Muscle of arm (tissue), 12 donors: Measurements from ENCODE around the gene KPNA5. TPM values are rescaled to one million over a fixed set of nuclear protein-coding genes. Genes with fewer than 3 reads are reported as not detected.

Experiments
- DNase-seq: peaks from one replicate; pipeline ENCODE4 v3.0.0-alpha.2; 2013
- polyA plus RNA-seq, 12 donors: library from polyadenylated mRNA; unstranded; fragments of 120-200 nt; gene quantifications; one replicate each; pipeline ENCODE4 v1.2.1, GENCODE V29; 2013; ENCODE audit not compliant: insufficient read length in 12 of 12

Gene KPNA5
- polyA plus RNA-seq, 12 donors, result 8.3 to 16.0 (median 12.7) TPM; not detected in 1

DNA sequence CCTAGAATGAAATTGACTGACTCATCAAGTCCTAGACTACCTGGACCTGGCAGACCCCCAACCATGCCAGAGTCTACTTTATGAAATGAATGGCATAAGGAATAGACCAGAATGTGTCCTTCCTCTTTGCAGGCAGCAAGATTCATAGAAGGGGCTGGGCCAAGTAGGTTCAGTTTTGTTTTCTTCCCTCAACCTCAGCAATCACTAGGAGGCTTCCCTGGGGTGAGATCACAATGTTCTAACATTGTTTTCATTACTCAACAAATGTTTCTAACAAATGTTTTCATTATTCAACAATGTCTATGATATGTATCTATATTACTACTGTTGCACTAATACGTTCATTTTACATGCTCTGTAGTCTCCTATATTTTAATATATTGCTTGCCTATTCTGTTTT is 92.9 kb downstream of the KPNA5 start:
- no peak for DNase-seq

GRCh38 chr6:116779573-116780164 is 98.7 kb downstream of the KPNA5 start:
- peak; percentile 43 for DNase-seq

- no peak for DNase-seq
These were observed 102.8 kb downstream of the KPNA5 start for GRCh38 chr6:116783852-116784251.

Other genes with a start within 250 kb of the KPNA5 start
- gene CALHM6, start 219.8 kb upstream of the KPNA5 start, polyA plus RNA-seq, result 1 to 10 TPM in 10 of 12 donors, not detected in 2; 1.7 to 9.7 (median 2.9) TPM
- 1 to 10 TPM in 11 of 12 donors, not detected in 1; 1.8 to 3.8 (median 3.2) TPM for gene CALHM5, start 169.6 kb upstream of the KPNA5 start, polyA plus RNA-seq
- under 1 TPM in 5 of 12 donors, not detected in 7; 0.11 to 0.28 (median 0.17) TPM for gene TRAPPC3L, start 135.5 kb upstream of the KPNA5 start, polyA plus RNA-seq
- gene CALHM4, start 127.5 kb upstream of the KPNA5 start, polyA plus RNA-seq, result under 1 TPM in 1 of 12 donors, not detected in 11; 0.38 TPM
- 10 to 100 TPM in 11 of 12 donors, not detected in 1; 51.1 to 93.7 (median 67.4) TPM for gene RWDD1, start 109.7 kb upstream of the KPNA5 start, polyA plus RNA-seq
- 1 to 10 TPM in 1 of 12 donors, under 1 TPM in 9, not detected in 2; 0.39 to 1.4 (median 0.61) TPM for gene RSPH4A, start 64.7 kb upstream of the KPNA5 start, polyA plus RNA-seq
- 10 to 100 TPM in 5 of 12 donors, 1 to 10 TPM in 6, not detected in 1; 5.4 to 11.8 (median 9.4) TPM for gene ZUP1, start 12.4 kb upstream of the KPNA5 start, polyA plus RNA-seq
- 1 to 10 TPM in 10 of 12 donors, not detected in 2; 5.2 to 7.8 (median 6.9) TPM for gene FAM162B, start 84.5 kb downstream of the KPNA5 start, polyA plus RNA-seq
- gene GPRC6A, start 147.9 kb downstream of the KPNA5 start, polyA plus RNA-seq, result not detected
- gene RFX6, start 196.0 kb downstream of the KPNA5 start, polyA plus RNA-seq, result not detected